MM.1S (cell line): ENCODE measurements around the gene SGPL1.

ENCODE experiments used
- DNase-seq: peaks from one replicate; pipeline ENCODE4 v3.0.0-alpha.2; 2015
- H2AFZ ChIP-seq: fragments of 300-600 bp; sonication (generic); 2 replicates; pipeline ENCODE4 v1.6.0; 2016; ENCODE audit warnings: antibody characterized with exemption, low read length
- H3F3A ChIP-seq: fragments of 300-600 bp; sonication (generic); 2 replicates; pipeline ENCODE4 v1.6.1; 2016; ENCODE audit warnings: mild to moderate bottlenecking, antibody characterized with exemption, low read length, moderate library complexity, mixed read lengths; ENCODE audit not compliant: insufficient read depth
- H3K27ac ChIP-seq: fragments of 300-600 bp; sonication (generic); 2 replicates; pipeline ENCODE4 v1.5.1; 2016; ENCODE audit warnings: mild to moderate bottlenecking, low read length
- H3K27me3 ChIP-seq: fragments of 300-600 bp; sonication (generic); replicated peaks from 2 replicates; pipeline ENCODE4 v1.6.0; 2016; ENCODE audit warnings: low read length; ENCODE audit not compliant: insufficient read depth
- H3K36me3 ChIP-seq: fragments of 300-600 bp; sonication (generic); replicated peaks from 2 replicates; pipeline ENCODE4 v1.6.1; 2016; ENCODE audit warnings: mild to moderate bottlenecking, low read length, mixed read lengths; ENCODE audit not compliant: insufficient read depth
- H3K4me1 ChIP-seq: fragments of 300-600 bp; sonication (generic); 2 replicates; pipeline ENCODE4 v1.6.1; 2016; ENCODE audit warnings: low read length, mixed read lengths
- H3K4me2 ChIP-seq: fragments of 300-600 bp; sonication (generic); 2 replicates; pipeline ENCODE4 v1.6.0; 2016; ENCODE audit warnings: low read depth, low read length
- H3K4me3 ChIP-seq: fragments of 300-600 bp; sonication (generic); 2 replicates; pipeline ENCODE4 v1.5.1; 2016; ENCODE audit warnings: low read length, mixed read lengths
- H3K79me2 ChIP-seq: fragments of 300-600 bp; sonication (generic); 2 replicates; pipeline ENCODE4 v1.6.1; 2016; ENCODE audit warnings: mixed run types, low read length, mixed read lengths
- H3K9ac ChIP-seq: fragments of 300-600 bp; sonication (generic); 2 replicates; pipeline ENCODE4 v1.6.1; 2016; ENCODE audit warnings: low read length, mixed read lengths
- H3K9me2 ChIP-seq: fragments of 300-600 bp; sonication (generic); replicated peaks from 2 replicates; pipeline ENCODE4 v1.6.1; 2016; ENCODE audit warnings: mild to moderate bottlenecking, low read length, mixed read lengths; ENCODE audit not compliant: insufficient read depth
- H3K9me3 ChIP-seq: fragments of 300-600 bp; sonication (generic); replicated peaks from 2 replicates; pipeline ENCODE4 v1.6.1; 2016; ENCODE audit warnings: mild to moderate bottlenecking, low read length, mixed read lengths; ENCODE audit not compliant: insufficient read depth
- H4K20me1 ChIP-seq: fragments of 300-600 bp; sonication (generic); 2 replicates; pipeline ENCODE4 v1.6.1; 2016; ENCODE audit warnings: mild to moderate bottlenecking, low read length, moderate library complexity, mixed read lengths; ENCODE audit not compliant: insufficient read depth
- CTCF ChIP-seq: fragments of 300-600 bp; sonication (generic); IDR thresholded peaks from 2 replicates; pipeline ENCODE4 v1.5.1; 2016; ENCODE audit warnings: antibody characterized with exemption, low read length, mixed read lengths
- EZH2 ChIP-seq: fragments of 300-600 bp; sonication (generic); optimal IDR thresholded peaks from 2 replicates; pipeline ENCODE3; 2017; ENCODE audit warnings: low read depth, mild to moderate bottlenecking, antibody characterized with exemption, low read length, mixed read lengths
- EZH2phosphoT487 ChIP-seq: fragments of 300-600 bp; sonication (generic); IDR thresholded peaks from 2 replicates; pipeline ENCODE4 v1.6.1; 2018; ENCODE audit warnings: antibody characterized with exemption, low read length

Gene SGPL1

GRCh38 chr10:70849582-70850016, 33.9 kb downstream of the SGPL1 start:
- Histone ChIP-seq H2AFZ (no peak overlapping the region), H3K36me3 (no peaks in the 10 kb centered on the region), H3K4me3 (no peak overlapping the region), H3F3A (no peaks in the 10 kb centered on the region), H4K20me1 (no peaks in the 10 kb centered on the region), H3K9me3 (no peaks in the 10 kb centered on the region), H3K27me3 (no peaks in the 10 kb centered on the region), H3K9ac (no peak overlapping the region), H3K79me2 (no peaks in the 10 kb centered on the region), H3K4me2 (no peak overlapping the region), H3K9me2 (no peaks in the 10 kb centered on the region), H3K27ac (no peak overlapping the region), H3K4me1 (0 out of 2 replicates have a peak, but pooled peaks cover 3% of the 10 kb centered on the region)
- no peak for TF ChIP-seq CTCF
- no peak for TF ChIP-seq EZH2phosphoT487
- TF ChIP-seq EZH2: no peak
- DNase-seq: no peak

- Histone ChIP-seq H3K4me2 (no peak overlapping the region), H4K20me1 (no peaks in the 10 kb centered on the region), H3K36me3 (no peaks in the 10 kb centered on the region), H2AFZ (no peak overlapping the region), H3K27me3 (no peaks in the 10 kb centered on the region), H3K9me2 (no peaks in the 10 kb centered on the region), H3K4me3 (no peak overlapping the region), H3K27ac (no peak overlapping the region), H3F3A (no peaks in the 10 kb centered on the region), H3K9ac (no peak overlapping the region), H3K79me2 (no peaks in the 10 kb centered on the region), H3K9me3 (no peaks in the 10 kb centered on the region), H3K4me1 (0 out of 2 replicates have a peak, but pooled peaks cover 3% of the 10 kb centered on the region)
- no peak for TF ChIP-seq EZH2
- no peak for DNase-seq
These were observed 34.3 kb downstream of the SGPL1 start for GRCh38 chr10:70850097-70850496.

GRCh38 chr10:70851597-70852475, 36.1 kb downstream of the SGPL1 start:
- Histone ChIP-seq H3K4me2 (no peak overlapping the region), H3K36me3 (no peaks in the 10 kb centered on the region)

More at GRCh38 chr10:70851597-70852475, 36.1 kb downstream of the SGPL1 start:
- peaks cover 7% of the 10 kb centered on the region for H3F3A ChIP-seq
- no peak overlapping the region for H3K27ac ChIP-seq
- H2AFZ ChIP-seq: no peak overlapping the region
- peaks cover 15% of the 10 kb centered on the region; the same call in 1 of the 2 replicates for H3K4me1 ChIP-seq
- no peak overlapping the region for H3K9ac ChIP-seq
- no peaks in the 10 kb centered on the region for H3K9me3 ChIP-seq
- H3K4me3 ChIP-seq: no peak overlapping the region
- H3K79me2 ChIP-seq: no peaks in the 10 kb centered on the region
- no peaks in the 10 kb centered on the region for H4K20me1 ChIP-seq
- no peaks in the 10 kb centered on the region for H3K27me3 ChIP-seq
- no peaks in the 10 kb centered on the region for H3K9me2 ChIP-seq
- TF ChIP-seq EZH2 (no peak), CTCF (no peak), EZH2phosphoT487 (no peak)
- DNase-seq: no peak
